Measurements from ENCODE around the gene MED13. TPM values are rescaled to one million over a fixed set of nuclear protein-coding genes. Genes with fewer than 3 reads are reported as not detected.

MED13 gene
- total RNA-seq, 6 experiments from 2014 or later: 22.9 to 36.3 (median 32.5) TPM

DNA sequence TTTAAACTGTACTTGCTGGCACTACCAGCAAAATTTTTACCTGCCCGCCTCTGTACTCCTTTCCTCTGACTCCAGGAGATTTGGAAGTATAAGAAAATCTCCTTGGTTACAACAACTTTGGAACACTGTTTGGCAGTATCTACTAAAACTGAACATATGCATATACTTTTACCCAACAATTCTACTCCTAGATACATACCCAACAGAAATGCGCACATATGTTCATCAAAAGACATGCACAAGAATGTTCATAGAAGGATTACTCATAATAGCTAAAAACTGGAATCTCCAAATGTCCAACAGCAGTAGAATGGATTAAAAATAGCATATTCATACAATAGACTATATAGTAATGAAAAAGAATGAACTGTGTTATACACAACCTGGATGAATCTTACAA, 21.7 kb upstream of the MED13 start:
- Histone ChIP-seq H3K36me3 (no peaks in the 10 kb centered on the region), H3K4me1 (peaks cover 0 to 48% (median 14%) of the 10 kb centered on the region in 4 donors), H3K9me3 (no peaks in the 10 kb centered on the region), H3K27me3 (no peaks in the 10 kb centered on the region), H3K4me3 (no peak overlapping the region), H3K27ac (no peak overlapping the region)
- WGBS (ENCODE audit: insufficient coverage, low coverage, low lambda C conversion rate, missing lambda C conversion rate): 100% methylated on average over 2 of the region's 2 CpGs
- intact Hi-C loops (cut with DNase I): no loop called here
- ATAC-seq (no peak), DNase-seq (no peak)
- no peak for TF ChIP-seq POLR2A (IDR thresholded peaks at IDR 0.05)
- TF ChIP-seq, protein P1, sequence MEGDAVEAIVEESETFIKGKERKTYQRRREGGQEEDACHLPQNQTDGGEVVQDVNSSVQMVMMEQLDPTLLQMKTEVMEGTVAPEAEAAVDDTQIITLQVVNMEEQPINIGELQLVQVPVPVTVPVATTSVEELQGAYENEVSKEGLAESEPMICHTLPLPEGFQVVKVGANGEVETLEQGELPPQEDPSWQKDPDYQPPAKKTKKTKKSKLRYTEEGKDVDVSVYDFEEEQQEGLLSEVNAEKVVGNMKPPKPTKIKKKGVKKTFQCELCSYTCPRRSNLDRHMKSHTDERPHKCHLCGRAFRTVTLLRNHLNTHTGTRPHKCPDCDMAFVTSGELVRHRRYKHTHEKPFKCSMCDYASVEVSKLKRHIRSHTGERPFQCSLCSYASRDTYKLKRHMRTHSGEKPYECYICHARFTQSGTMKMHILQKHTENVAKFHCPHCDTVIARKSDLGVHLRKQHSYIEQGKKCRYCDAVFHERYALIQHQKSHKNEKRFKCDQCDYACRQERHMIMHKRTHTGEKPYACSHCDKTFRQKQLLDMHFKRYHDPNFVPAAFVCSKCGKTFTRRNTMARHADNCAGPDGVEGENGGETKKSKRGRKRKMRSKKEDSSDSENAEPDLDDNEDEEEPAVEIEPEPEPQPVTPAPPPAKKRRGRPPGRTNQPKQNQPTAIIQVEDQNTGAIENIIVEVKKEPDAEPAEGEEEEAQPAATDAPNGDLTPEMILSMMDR (IDR thresholded peaks at IDR 0.05): no peak

DNA sequence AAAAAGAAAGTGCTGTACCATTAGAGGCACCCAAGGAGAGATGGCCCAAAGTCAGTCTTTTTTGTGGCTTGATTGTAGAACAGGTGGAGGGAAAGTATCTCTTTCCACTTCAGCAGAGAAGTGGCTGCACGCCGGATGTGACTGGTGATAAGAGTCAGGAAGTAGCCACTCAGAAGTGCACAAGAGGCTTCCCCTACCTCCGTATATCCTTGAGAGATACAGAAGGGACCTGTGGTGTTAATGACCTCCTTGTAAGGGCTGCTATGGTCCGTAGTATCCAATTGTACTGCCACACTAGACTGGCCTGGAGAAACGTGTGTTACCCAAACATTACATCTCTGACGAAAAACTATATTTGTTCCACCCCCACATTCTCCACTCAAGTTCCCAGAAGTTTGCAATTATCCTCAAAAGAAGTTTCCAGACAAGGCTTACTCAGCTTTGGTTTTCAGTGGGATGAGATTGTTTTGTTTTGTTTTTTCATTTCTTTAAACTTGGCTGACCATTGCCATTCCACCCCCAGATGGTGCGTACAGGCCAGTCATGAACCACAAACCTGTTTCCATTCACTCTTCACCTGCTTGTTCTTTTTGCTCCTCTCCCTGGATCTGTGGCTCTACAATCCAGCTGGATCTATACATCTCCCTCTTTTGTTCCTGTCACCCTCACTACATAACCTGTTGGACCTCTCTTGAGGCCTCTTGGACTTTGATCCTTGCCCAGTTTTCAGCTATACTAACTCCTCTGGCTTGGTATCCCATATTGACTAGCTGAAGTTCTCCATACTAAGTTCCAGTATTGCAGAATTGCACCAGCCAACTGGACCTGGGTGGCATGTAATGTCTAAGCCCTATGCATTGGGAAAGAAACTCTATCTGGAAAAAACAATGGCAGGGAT, 20.7 kb upstream of the MED13 start:
- H3K4me1 ChIP-seq: peaks cover 0 to 38% (median 10%) of the 10 kb centered on the region in 4 donors
- H3K27ac ChIP-seq: peak overlapping the region in 1 of 3 donors; percentile 47
- TF ChIP-seq, protein P1 (IDR thresholded peaks at IDR 0.05): no peak
- TF ChIP-seq POLR2A (IDR thresholded peaks at IDR 0.05): no peak
- H3K9me3 ChIP-seq: no peaks in the 10 kb centered on the region
- no peaks in the 10 kb centered on the region for H3K36me3 ChIP-seq
- ATAC-seq (peak in 3 of 4 donors; percentile 17 to 40 (median 39)), DNase-seq (no peak)
- no peak overlapping the region for H3K4me3 ChIP-seq
- WGBS (ENCODE audit: insufficient coverage, low coverage, low lambda C conversion rate, missing lambda C conversion rate): 41% methylated on average over 7 of the region's 7 CpGs
- intact Hi-C loops (cut with DNase I): no loop called here
- no peaks in the 10 kb centered on the region for H3K27me3 ChIP-seq

DNA sequence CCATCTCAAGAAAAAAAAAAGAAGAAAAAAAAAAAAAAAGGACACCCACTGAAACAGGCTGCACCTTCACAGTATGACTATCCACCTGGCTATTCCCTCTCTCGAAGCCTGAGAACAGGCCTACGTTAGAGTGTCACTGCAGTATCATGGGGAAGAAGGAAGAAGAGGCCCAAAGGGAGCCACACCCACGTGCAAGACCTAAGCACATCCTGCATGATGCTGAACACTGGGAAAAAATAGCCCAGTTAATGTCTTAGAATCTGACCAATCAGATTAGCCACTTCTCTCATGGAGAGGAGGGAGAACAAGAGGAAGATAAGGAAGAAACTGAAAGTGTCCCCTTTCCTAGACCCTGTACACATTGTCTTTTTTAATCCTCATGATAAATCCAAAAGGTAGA, 19.5 kb upstream of the MED13 start:
- Histone ChIP-seq H3K36me3 (no peaks in the 10 kb centered on the region), H3K4me3 (no peak overlapping the region), H3K27ac (no peak overlapping the region), H3K4me1 (peaks cover 0 to 26% (median 6%) of the 10 kb centered on the region in 4 donors), H3K9me3 (no peaks in the 10 kb centered on the region), H3K27me3 (no peaks in the 10 kb centered on the region)
- WGBS (ENCODE audit: insufficient coverage, low coverage, low lambda C conversion rate, missing lambda C conversion rate): 60% methylated on average over 3 of the region's 3 CpGs
- TF ChIP-seq, protein P1 (IDR thresholded peaks at IDR 0.05): no peak
- TF ChIP-seq POLR2A (IDR thresholded peaks at IDR 0.05): no peak
- DNase-seq (no peak), ATAC-seq (peak in 3 of 4 donors; percentile 10 to 30 (median 14))
- intact Hi-C loops (cut with DNase I): no loop called here

DNA sequence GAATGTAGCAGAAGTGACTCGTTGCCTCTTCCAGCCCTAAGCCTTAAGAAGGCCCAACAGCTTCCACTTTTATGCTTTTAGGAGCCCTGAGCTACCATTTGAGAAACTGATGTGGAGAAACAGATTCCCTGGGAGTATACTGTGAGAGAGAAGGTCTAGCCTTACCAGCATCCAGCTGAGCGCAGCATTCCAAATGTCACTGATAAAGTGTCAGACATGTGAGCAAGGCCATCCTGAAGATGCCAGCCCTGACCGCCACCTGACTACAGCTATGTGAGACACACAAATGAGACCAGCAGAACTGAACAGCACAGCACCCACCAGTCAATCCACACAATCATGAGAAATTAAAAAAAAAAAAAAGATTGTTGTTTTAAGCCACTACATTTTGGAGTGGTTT, 18.6 kb upstream of the MED13 start:
- WGBS (ENCODE audit: insufficient coverage, low coverage, low lambda C conversion rate, missing lambda C conversion rate): 97% methylated on average over 3 of the region's 3 CpGs
- Histone ChIP-seq H3K36me3 (no peaks in the 10 kb centered on the region), H3K27me3 (no peaks in the 10 kb centered on the region), H3K27ac (no peak overlapping the region), H3K9me3 (no peaks in the 10 kb centered on the region), H3K4me1 (peaks cover 0 to 22% (median 7%) of the 10 kb centered on the region in 4 donors), H3K4me3 (no peak overlapping the region)
- intact Hi-C loops (cut with DNase I): no loop called here
- no peak for DNase-seq
- TF ChIP-seq, protein P1 (IDR thresholded peaks at IDR 0.05): no peak
- TF ChIP-seq POLR2A (IDR thresholded peaks at IDR 0.05): no peak
- no peak for ATAC-seq
